Bone marrow (tissue), 2 donors: ENCODE data around the gene APPL2.

ENCODE experiments used
- DNase-seq, 2 donors: peaks; one replicate each; lab custom pipeline; 2025; lab: John Stamatoyannopoulos, UW

APPL2 gene

GRCh38 chr12:105222284-105222655, 13.7 kb downstream of the APPL2 start:
- DNase-seq: no peak

- no peak for DNase-seq
These were observed 14.2 kb downstream of the APPL2 start for GRCh38 chr12:105221583-105222283.

GRCh38 chr12:105220929-105221290, 15.1 kb downstream of the APPL2 start:
- no peak for DNase-seq

- no peak for DNase-seq
These were observed 15.6 kb downstream of the APPL2 start for GRCh38 chr12:105220150-105220928.

- no peak for DNase-seq
These were observed 16.5 kb downstream of the APPL2 start for GRCh38 chr12:105219261-105220028.

- DNase-seq: no peak
These were observed 17.5 kb downstream of the APPL2 start for GRCh38 chr12:105218434-105218833.

GRCh38 chr12:105214670-105215375, 21.2 kb downstream of the APPL2 start:
- no peak for DNase-seq

GRCh38 chr12:105214148-105214547, 21.8 kb downstream of the APPL2 start:
- no peak for DNase-seq

GRCh38 chr12:105212438-105212837, 23.5 kb downstream of the APPL2 start:
- no peak for DNase-seq

GRCh38 chr12:105209091-105209490, 26.9 kb downstream of the APPL2 start:
- DNase-seq: no peak

GRCh38 chr12:105206686-105207374, 29.1 kb downstream of the APPL2 start:
- no peak for DNase-seq

GRCh38 chr12:105205322-105206048, 30.5 kb downstream of the APPL2 start:
- DNase-seq: no peak

GRCh38 chr12:105204916-105205315, 31.1 kb downstream of the APPL2 start:
- no peak for DNase-seq

GRCh38 chr12:105204127-105204526, 31.8 kb downstream of the APPL2 start:
- DNase-seq: no peak

GRCh38 chr12:105202202-105202601, 33.8 kb downstream of the APPL2 start:
- DNase-seq: no peak

GRCh38 chr12:105201299-105201698, 34.7 kb downstream of the APPL2 start:
- no peak for DNase-seq

GRCh38 chr12:105200385-105200784, 35.6 kb downstream of the APPL2 start:
- DNase-seq: no peak

GRCh38 chr12:105198961-105199360, 37.0 kb downstream of the APPL2 start:
- no peak for DNase-seq

GRCh38 chr12:105196090-105196489, 39.9 kb downstream of the APPL2 start:
- no peak for DNase-seq

- no peak for DNase-seq
These were observed 41.0 kb downstream of the APPL2 start for GRCh38 chr12:105194947-105195346.
